ENCODE results near the gene DYSF. TPM values are rescaled to one million over a fixed set of nuclear protein-coding genes. Genes with fewer than 3 reads are reported as not detected.

DYSF gene
- total RNA-seq, 1 experiment from 2014 or later: 0.89 TPM

DNA sequence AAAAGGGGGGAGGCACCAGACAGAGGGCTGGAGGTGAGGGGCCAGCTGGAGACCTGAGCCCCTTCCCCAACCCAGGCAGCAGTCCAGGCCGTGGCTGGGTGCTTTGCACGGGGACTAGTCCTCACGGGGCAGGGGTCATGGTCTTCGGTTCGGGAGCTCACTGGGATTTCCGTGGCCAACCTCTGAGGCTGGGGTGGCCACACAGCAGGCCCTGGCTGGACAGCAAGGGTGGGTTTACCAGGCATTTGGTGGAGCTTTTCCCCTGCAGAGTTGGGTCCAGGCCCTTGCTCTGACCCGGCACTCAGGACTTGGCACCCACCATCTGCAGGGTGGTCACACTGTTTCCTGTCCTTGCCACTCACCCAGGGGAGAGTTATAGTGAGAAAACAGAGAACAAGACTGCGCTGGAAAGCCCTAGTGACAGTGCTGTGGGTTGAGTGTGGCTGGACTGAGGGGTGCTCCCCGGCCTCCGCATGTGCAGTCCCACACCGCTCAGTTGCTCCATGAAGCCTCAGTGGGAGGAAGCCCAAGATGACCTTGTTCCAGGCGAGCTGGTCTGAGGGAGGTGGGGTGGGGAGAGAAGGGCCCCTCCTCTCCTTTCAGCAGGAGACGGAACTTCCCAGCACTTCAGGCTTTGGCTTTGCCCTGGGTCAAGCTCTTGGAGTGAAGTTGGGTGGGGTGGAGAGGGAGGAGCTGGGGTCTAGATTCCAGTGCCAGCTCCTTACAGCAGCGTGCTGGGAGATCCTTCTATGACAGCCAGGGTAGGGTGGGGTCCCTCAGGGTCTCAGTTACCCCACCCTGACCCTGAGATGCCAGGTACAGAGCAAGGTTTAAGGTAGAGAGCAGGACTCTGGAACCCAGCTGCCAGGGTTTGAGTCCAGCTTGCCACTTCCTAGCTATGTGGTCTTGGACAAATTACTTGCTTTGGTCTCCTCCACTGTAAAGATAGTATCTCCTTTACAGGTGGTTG, 219.8 kb downstream of the DYSF start:
- Histone ChIP-seq H4K20me1 (ENCODE audit: insufficient read depth) (no peaks in the 10 kb centered on the region), H3K36me3 (ENCODE audit: control insufficient read depth in 1 of 2, insufficient read depth in 2 of 2, low read length in 2 of 2) (no peaks in the 10 kb centered on the region), H3K4me1 (ENCODE audit: control insufficient read depth in 1 of 2, insufficient read depth in 2 of 2, low read length in 2 of 2) (no peaks in the 10 kb centered on the region), H3K9ac (ENCODE audit: low read length) (no peak overlapping the region), H3K4me2 (ENCODE audit: low read length) (no peak overlapping the region), H3K9me3 (ENCODE audit: control insufficient read depth in 1 of 2, insufficient read depth in 1 of 2, low read depth in 1 of 2, low read length in 2 of 2) (no peaks in the 10 kb centered on the region), H2AFZ (ENCODE audit: low read depth, low read length, poor library complexity, severe bottlenecking) (no peak overlapping the region), H3K4me3 (replicated peaks in 1 of 2; ENCODE audit: low read depth in 1 of 2, low read length in 2 of 2) (no peak overlapping the region), H3K27me3 (ENCODE audit: insufficient read depth, low read length) (no peaks in the 10 kb centered on the region), H3K79me2 (ENCODE audit: insufficient read depth, low read length) (no peaks in the 10 kb centered on the region), H3K27ac (ENCODE audit: low read depth, low read length) (no peak overlapping the region), H3K9me2 (ENCODE audit: insufficient read depth) (no peaks in the 10 kb centered on the region)
- no peak for ATAC-seq
- ChIA-PET RAD21 (ENCODE audit: low non-redundant PET in 1 of 2, low total read pairs in 2 of 2, uncharacterized antibody in 2 of 2, unreplicated experiment in 2 of 2) (no interaction called here), CTCF (interaction anchor here (1.4 kb wide), 1 partner anchor 125 kb away, joined by 4 read pairs; no protein-coding TSS in a partner anchor), POLR2A (no interaction called here)
- intact Hi-C loops (cut with micrococcal nuclease): no loop called here
- BruUV-seq (replicated peaks): no TSS peak
- DNase-seq (ENCODE audit: low read depth, low spot score): no peak
- TF ChIP-seq, protein P1, sequence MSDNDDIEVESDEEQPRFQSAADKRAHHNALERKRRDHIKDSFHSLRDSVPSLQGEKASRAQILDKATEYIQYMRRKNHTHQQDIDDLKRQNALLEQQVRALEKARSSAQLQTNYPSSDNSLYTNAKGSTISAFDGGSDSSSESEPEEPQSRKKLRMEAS (IDR thresholded peaks at IDR 0.05): no peak
- no peak for TF ChIP-seq EZH2phosphoT487 (IDR thresholded peaks at IDR 0.05; ENCODE audit: borderline replicate concordance)
- no peak for TF ChIP-seq POLR2A (IDR thresholded peaks at IDR 0.05; ENCODE audit: borderline replicate concordance, extremely low read depth, insufficient read depth, insufficient read length)
- TF ChIP-seq CEBPB (IDR thresholded peaks at IDR 0.05; ENCODE audit: low read depth): no peak
- no peak for TF ChIP-seq JUND (IDR thresholded peaks at IDR 0.05)
- TF ChIP-seq ELF1 (IDR thresholded peaks at IDR 0.05; ENCODE audit: borderline replicate concordance, low read depth): no peak

DNA sequence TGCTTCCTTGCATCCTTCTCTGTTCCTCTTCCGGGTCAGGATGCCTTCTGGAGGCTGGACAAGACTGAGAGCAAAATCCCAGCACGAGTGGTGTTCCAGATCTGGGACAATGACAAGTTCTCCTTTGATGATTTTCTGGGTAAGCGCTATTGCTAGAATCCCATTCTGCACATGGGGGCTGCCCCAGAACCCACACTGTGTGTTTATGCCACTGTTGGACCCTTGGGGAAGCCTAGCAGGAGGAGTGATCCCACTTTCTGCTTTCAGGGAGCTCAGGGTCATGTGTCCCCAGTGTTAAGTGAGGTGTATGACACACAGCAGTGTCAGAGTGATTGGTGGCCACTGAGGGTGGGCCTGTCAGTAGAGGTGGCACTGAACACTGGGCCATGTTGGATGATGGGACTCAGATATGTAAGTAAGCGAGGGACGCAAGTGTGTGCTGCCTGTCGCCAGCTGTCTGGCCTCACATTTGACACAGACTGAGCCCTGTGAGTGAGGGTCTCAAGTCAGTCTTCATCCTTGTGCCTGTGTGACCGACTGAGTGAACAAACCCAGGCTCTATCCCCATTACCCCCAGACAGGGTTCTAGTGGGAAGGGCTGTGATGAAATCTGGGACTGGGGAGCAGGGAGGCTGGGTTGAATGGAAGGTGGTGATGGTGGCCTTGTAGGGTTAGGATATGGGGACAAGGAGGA, 220.9 kb downstream of the DYSF start:
- Histone ChIP-seq H3K36me3 (ENCODE audit: control insufficient read depth in 1 of 2, insufficient read depth in 2 of 2, low read length in 2 of 2) (no peaks in the 10 kb centered on the region), H3K4me1 (ENCODE audit: control insufficient read depth in 1 of 2, insufficient read depth in 2 of 2, low read length in 2 of 2) (no peaks in the 10 kb centered on the region), H3K27ac (ENCODE audit: low read depth, low read length) (no peak overlapping the region), H2AFZ (ENCODE audit: low read depth, low read length, poor library complexity, severe bottlenecking) (no peak overlapping the region), H3K4me2 (ENCODE audit: low read length) (no peak overlapping the region), H3K27me3 (ENCODE audit: insufficient read depth, low read length) (no peaks in the 10 kb centered on the region), H3K9ac (ENCODE audit: low read length) (no peak overlapping the region), H3K79me2 (ENCODE audit: insufficient read depth, low read length) (no peaks in the 10 kb centered on the region), H3K9me3 (ENCODE audit: control insufficient read depth in 1 of 2, insufficient read depth in 1 of 2, low read depth in 1 of 2, low read length in 2 of 2) (no peaks in the 10 kb centered on the region), H4K20me1 (ENCODE audit: insufficient read depth) (no peaks in the 10 kb centered on the region), H3K9me2 (ENCODE audit: insufficient read depth) (no peaks in the 10 kb centered on the region), H3K4me3 (replicated peaks in 1 of 2; ENCODE audit: low read depth in 1 of 2, low read length in 2 of 2) (no peak overlapping the region)
- ChIA-PET POLR2A (no interaction called here), CTCF (no interaction called here), RAD21 (ENCODE audit: low non-redundant PET in 1 of 2, low total read pairs in 2 of 2, uncharacterized antibody in 2 of 2, unreplicated experiment in 2 of 2) (no interaction called here)
- DNase-seq (ENCODE audit: low read depth, low spot score) (no peak), ATAC-seq (no peak)
- no TSS peak for BruUV-seq (replicated peaks)
- intact Hi-C loops (cut with micrococcal nuclease): no loop called here
- TF ChIP-seq EZH2 (IDR thresholded peaks at IDR 0.05): no peak
- TF ChIP-seq ZNF274 (IDR thresholded peaks at IDR 0.05; ENCODE audit: low read depth, low read length): no peak
- TF ChIP-seq, protein P1 (IDR thresholded peaks at IDR 0.05): no peak
- TF ChIP-seq JUND (IDR thresholded peaks at IDR 0.05): no peak
- no peak for TF ChIP-seq YY1 (IDR thresholded peaks at IDR 0.05; ENCODE audit: extremely low read depth, insufficient replicate concordance, low read depth, low read length)
- TF ChIP-seq RAD21 (IDR thresholded peaks at IDR 0.05; ENCODE audit: low read depth): no peak
- no peak for TF ChIP-seq CEBPB (IDR thresholded peaks at IDR 0.05; ENCODE audit: low read depth)
- no peak for TF ChIP-seq ZBTB33 (IDR thresholded peaks at IDR 0.05; ENCODE audit: extremely low read depth, insufficient replicate concordance, low read length)
- no peak for TF ChIP-seq TCF7L2 (IDR thresholded peaks at IDR 0.05; ENCODE audit: borderline replicate concordance, extremely low read depth, insufficient read depth, insufficient read length)
- TF ChIP-seq SRF (IDR thresholded peaks at IDR 0.05; ENCODE audit: low read depth): no peak
- TF ChIP-seq, protein P2, sequence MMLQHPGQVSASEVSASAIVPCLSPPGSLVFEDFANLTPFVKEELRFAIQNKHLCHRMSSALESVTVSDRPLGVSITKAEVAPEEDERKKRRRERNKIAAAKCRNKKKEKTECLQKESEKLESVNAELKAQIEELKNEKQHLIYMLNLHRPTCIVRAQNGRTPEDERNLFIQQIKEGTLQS (IDR thresholded peaks at IDR 0.05): no peak
- TF ChIP-seq ZFX (IDR thresholded peaks at IDR 0.05): no peak
- no peak for TF ChIP-seq ELF1 (IDR thresholded peaks at IDR 0.05; ENCODE audit: borderline replicate concordance, low read depth)
- TF ChIP-seq SP1 (IDR thresholded peaks at IDR 0.05; ENCODE audit: low read depth): no peak
